Ishikawa (cell line): ENCODE measurements around the gene CCDC88C.

Experiments
- CEBPB ChIP-seq: IDR thresholded peaks from 2 replicates; pipeline ENCODE4 v1.6.1; 2012
- CREB1 ChIP-seq: IDR thresholded peaks from 2 replicates; pipeline ENCODE4 v1.6.1; 2012; ENCODE audit warnings: low read depth
- EGR1 ChIP-seq: IDR thresholded peaks from 2 replicates; pipeline ENCODE4 v1.6.1; 2012
- EP300 ChIP-seq: IDR thresholded peaks from 2 replicates; pipeline ENCODE4 v1.6.1; 2012; ENCODE audit warnings: borderline replicate concordance
- FOXM1 ChIP-seq: IDR thresholded peaks from 2 replicates; pipeline ENCODE4 v1.6.1; 2012; ENCODE audit warnings: low read depth, borderline replicate concordance
- MAX ChIP-seq: IDR thresholded peaks from 2 replicates; pipeline ENCODE4 v1.6.1; 2012
- NFIC ChIP-seq: IDR thresholded peaks from 2 replicates; pipeline ENCODE4 v1.6.1; 2012
- RAD21 ChIP-seq: IDR thresholded peaks from 2 replicates; pipeline ENCODE4 v1.6.1; 2012; ENCODE audit warnings: low read depth
- REST ChIP-seq: IDR thresholded peaks from 2 replicates; pipeline ENCODE4 v1.6.1; 2012; ENCODE audit warnings: low read depth, mild to moderate bottlenecking
- TAF1 ChIP-seq: IDR thresholded peaks from 2 replicates; pipeline ENCODE4 v1.6.1; 2012; ENCODE audit warnings: low read depth, mild to moderate bottlenecking
- TCF12 ChIP-seq: IDR thresholded peaks from 2 replicates; pipeline ENCODE4 v1.6.1; 2012; ENCODE audit warnings: low read depth
- TEAD4 ChIP-seq: IDR thresholded peaks from 2 replicates; pipeline ENCODE4 v1.6.1; 2012
- USF1 ChIP-seq: IDR thresholded peaks from 2 replicates; pipeline ENCODE4 v1.6.1; 2012
- YY1 ChIP-seq: IDR thresholded peaks from 2 replicates; pipeline ENCODE4 v1.6.1; 2012; ENCODE audit warnings: low read depth
- ZBTB7A ChIP-seq: IDR thresholded peaks from 2 replicates; pipeline ENCODE4 v1.6.1; 2012; ENCODE audit warnings: low read depth

Gene CCDC88C

GRCh38 chr14:91273273-91273884 is 144.2 kb downstream of the CCDC88C start:
- TF ChIP-seq CEBPB (no peak), RAD21 (no peak), TCF12 (no peak), ZBTB7A (no peak), TEAD4 (no peak), MAX (no peak), REST (no peak), CREB1 (no peak), NFIC (no peak), EP300 (no peak), TAF1 (no peak), USF1 (no peak), YY1 (no peak), EGR1 (no peak), FOXM1 (no peak)

- no peak for TF ChIP-seq EP300
- no peak for TF ChIP-seq FOXM1
- TF ChIP-seq TCF12: no peak
- no peak for TF ChIP-seq NFIC
- TF ChIP-seq MAX: no peak
- TF ChIP-seq REST: no peak
- TF ChIP-seq TAF1: no peak
- TF ChIP-seq ZBTB7A: no peak
- no peak for TF ChIP-seq CREB1
- no peak for TF ChIP-seq EGR1
Measured at GRCh38 chr14:91272341-91273272, 145.0 kb downstream of the CCDC88C start.

- no peak for TF ChIP-seq REST
- no peak for TF ChIP-seq RAD21
- TF ChIP-seq CEBPB: no peak
- TF ChIP-seq TEAD4: no peak
- TF ChIP-seq TAF1: no peak
- TF ChIP-seq MAX: no peak
- TF ChIP-seq USF1: no peak
Measured at GRCh38 chr14:91271639-91272038, 146.0 kb downstream of the CCDC88C start.

GRCh38 chr14:91270619-91271018 is 147.0 kb downstream of the CCDC88C start:
- TF ChIP-seq NFIC: no peak
- TF ChIP-seq FOXM1: no peak
- TF ChIP-seq CREB1: no peak
- TF ChIP-seq EP300: no peak
- TF ChIP-seq ZBTB7A: no peak
